KMS-11 (cell line): ENCODE measurements around the gene PPFIBP2.

Experiments
- H2AFZ ChIP-seq: fragments of 200-600 bp; sonication (generic); 2 replicates; pipeline ENCODE4 v1.6.1; 2016; ENCODE audit warnings: antibody characterized with exemption, mixed run types, low read depth
- H3K27ac ChIP-seq: fragments of 200-600 bp; sonication (generic); 2 replicates; pipeline ENCODE4 v1.6.1; 2016; ENCODE audit warnings: mild to moderate bottlenecking, mixed run types
- H3K27me3 ChIP-seq: fragments of 200-600 bp; sonication (generic); 2 replicates; pipeline ENCODE4 v1.6.1; 2017; ENCODE audit warnings: mild to moderate bottlenecking, low read depth, mixed run types, moderate library complexity; ENCODE audit not compliant: insufficient read depth
- H3K36me3 ChIP-seq: fragments of 200-600 bp; sonication (generic); 2 replicates; pipeline ENCODE4 v1.6.1; 2017; ENCODE audit warnings: mild to moderate bottlenecking, mixed run types; ENCODE audit not compliant: insufficient read depth
- H3K4me1 ChIP-seq: fragments of 200-600 bp; sonication (generic); 2 replicates; pipeline ENCODE4 v1.6.1; 2016; ENCODE audit warnings: mild to moderate bottlenecking, low read depth, mixed run types; ENCODE audit not compliant: poor library complexity, severe bottlenecking
- H3K4me2 ChIP-seq: fragments of 200-600 bp; sonication (generic); 2 replicates; pipeline ENCODE4 v1.7.0; 2016; ENCODE audit warnings: mild to moderate bottlenecking, mixed run types
- H3K4me3 ChIP-seq: fragments of 200-600 bp; sonication (generic); IDR thresholded peaks from 2 replicates; pipeline ENCODE4 v1.6.1; 2017; ENCODE audit warnings: low read depth, low read length, mixed read lengths; ENCODE audit not compliant: insufficient read depth
- H3K79me2 ChIP-seq: fragments of 200-600 bp; sonication (generic); 2 replicates; pipeline ENCODE4 v1.6.1; 2016; ENCODE audit warnings: low read depth, mixed run types; ENCODE audit not compliant: insufficient read depth
- H3K9ac ChIP-seq: fragments of 200-600 bp; sonication (generic); 2 replicates; pipeline ENCODE4 v1.6.1; 2016; ENCODE audit warnings: mild to moderate bottlenecking, mixed run types
- H4K20me1 ChIP-seq: fragments of 200-600 bp; sonication (generic); 2 replicates; pipeline ENCODE4 v1.6.1; 2016; ENCODE audit warnings: mild to moderate bottlenecking, mixed run types; ENCODE audit not compliant: insufficient read depth
- TF ChIP-seq, protein P1 (sequence below): fragments of 200-600 bp; sonication (generic); conservative IDR thresholded peaks from 2 replicates; pipeline ENCODE4 v1.6.1; 2017; ENCODE audit warnings: low read depth, mild to moderate bottlenecking, antibody characterized with exemption, low read length, moderate library complexity, mixed read lengths

PPFIBP2 gene

DNA sequence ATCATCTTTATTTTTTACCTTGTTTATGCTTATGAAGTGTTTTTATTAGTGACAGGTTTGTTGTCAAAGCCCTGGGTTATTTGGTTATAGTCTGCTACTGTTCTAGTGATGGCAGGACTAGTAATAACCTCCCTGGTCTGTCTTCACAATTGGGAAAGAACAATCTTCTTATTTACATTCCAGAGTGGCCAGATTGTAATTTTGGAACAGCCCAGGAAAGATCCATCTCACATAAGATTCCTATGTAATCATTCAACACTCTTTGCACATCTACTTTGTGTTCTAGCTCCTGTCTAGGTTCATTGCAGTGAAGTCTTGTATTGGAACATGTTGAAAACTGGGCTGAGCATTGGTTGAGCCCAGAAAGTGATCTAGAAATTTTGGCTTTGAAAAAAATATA lies 95.7 kb downstream of the PPFIBP2 start:
- TF ChIP-seq, protein P1, sequence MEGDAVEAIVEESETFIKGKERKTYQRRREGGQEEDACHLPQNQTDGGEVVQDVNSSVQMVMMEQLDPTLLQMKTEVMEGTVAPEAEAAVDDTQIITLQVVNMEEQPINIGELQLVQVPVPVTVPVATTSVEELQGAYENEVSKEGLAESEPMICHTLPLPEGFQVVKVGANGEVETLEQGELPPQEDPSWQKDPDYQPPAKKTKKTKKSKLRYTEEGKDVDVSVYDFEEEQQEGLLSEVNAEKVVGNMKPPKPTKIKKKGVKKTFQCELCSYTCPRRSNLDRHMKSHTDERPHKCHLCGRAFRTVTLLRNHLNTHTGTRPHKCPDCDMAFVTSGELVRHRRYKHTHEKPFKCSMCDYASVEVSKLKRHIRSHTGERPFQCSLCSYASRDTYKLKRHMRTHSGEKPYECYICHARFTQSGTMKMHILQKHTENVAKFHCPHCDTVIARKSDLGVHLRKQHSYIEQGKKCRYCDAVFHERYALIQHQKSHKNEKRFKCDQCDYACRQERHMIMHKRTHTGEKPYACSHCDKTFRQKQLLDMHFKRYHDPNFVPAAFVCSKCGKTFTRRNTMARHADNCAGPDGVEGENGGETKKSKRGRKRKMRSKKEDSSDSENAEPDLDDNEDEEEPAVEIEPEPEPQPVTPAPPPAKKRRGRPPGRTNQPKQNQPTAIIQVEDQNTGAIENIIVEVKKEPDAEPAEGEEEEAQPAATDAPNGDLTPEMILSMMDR: no peak

DNA sequence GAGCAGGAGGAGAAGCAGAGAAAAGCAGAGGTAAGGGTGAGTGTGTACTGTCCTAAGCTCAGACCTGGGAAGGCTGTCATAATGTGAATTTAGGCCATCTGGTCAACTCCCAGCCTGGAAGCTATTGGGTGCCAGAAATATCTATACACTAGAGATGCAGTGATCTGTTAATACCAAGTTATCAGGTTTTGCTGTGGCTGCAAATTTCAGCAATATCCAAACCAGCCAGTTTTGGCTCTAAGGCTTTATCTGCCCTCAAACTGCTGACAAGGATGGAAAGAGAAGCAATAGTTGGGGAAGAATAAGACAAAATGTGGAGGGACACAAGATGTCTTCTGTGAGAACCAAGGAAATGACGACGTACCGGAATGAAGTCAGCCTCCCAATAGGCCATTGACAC lies 96.6 kb downstream of the PPFIBP2 start:
- H4K20me1 ChIP-seq: no peaks in the 10 kb centered on the region
- H3K4me2 ChIP-seq: no peak overlapping the region
- no peaks in the 10 kb centered on the region for H3K36me3 ChIP-seq
- H3K79me2 ChIP-seq: no peaks in the 10 kb centered on the region
- no peak overlapping the region for H3K9ac ChIP-seq
- no peak overlapping the region for H2AFZ ChIP-seq
- peaks cover 48% of the 10 kb centered on the region for H3K4me1 ChIP-seq
- no peaks in the 10 kb centered on the region for H3K27me3 ChIP-seq
- TF ChIP-seq, protein P1: no peak
- no peak overlapping the region for H3K4me3 ChIP-seq
- no peak overlapping the region for H3K27ac ChIP-seq

More for the DNA sequence above, 95.7 kb downstream of the PPFIBP2 start:
- Histone ChIP-seq H3K4me3 (no peak overlapping the region), H3K79me2 (no peaks in the 10 kb centered on the region), H3K9ac (no peak overlapping the region), H2AFZ (no peak overlapping the region), H3K36me3 (no peaks in the 10 kb centered on the region), H3K4me2 (no peak overlapping the region), H4K20me1 (no peaks in the 10 kb centered on the region), H3K4me1 (peaks cover 39% of the 10 kb centered on the region), H3K27ac (no peak overlapping the region), H3K27me3 (no peaks in the 10 kb centered on the region)

- H3K4me2 ChIP-seq: peak overlapping the region; percentile 67
Observed at GRCh38 chr11:7611411-7611810, 97.6 kb downstream of the PPFIBP2 start.

DNA sequence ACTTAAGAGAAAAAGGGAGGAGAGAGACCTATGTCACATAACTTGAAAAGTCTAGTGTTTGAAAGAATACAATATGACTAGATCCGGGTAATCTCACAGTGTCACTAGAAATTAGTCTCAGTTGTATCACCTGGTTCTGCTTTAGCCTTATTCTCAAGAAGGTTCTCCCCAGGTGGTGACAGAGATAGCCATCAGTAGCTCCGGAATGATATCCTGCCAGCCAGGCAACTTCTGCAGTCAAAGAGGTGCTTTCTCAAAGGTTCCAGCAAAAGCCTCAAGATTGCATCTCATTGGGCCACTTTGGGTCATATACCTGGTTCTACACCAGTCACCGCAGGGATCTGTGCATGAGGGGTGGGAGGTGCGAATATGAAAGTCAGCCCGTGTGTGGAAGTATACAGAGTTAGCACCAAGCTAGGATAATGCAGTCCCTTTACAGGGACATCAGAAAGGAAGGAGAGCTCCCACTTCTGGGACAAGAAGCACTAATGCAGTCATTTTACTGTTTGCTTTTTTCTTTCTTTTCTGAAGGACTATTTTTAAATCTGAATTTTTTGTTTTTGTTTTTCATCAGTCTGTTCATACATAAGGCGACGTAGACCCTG lies 98.4 kb downstream of the PPFIBP2 start:
- Histone ChIP-seq H2AFZ (0 out of 2 replicates have a peak overlapping the region, but pooled peaks have one; percentile 20), H3K27me3 (no peaks in the 10 kb centered on the region), H4K20me1 (no peaks in the 10 kb centered on the region), H3K27ac (peak overlapping the region; percentile 77), H3K36me3 (no peaks in the 10 kb centered on the region), H3K4me2 (peak overlapping the region; percentile 67), H3K4me1 (peaks cover 52% of the 10 kb centered on the region), H3K9ac (peak overlapping the region; percentile 25; the same call in 1 of the 2 replicates), H3K79me2 (no peaks in the 10 kb centered on the region), H3K4me3 (no peak overlapping the region)
- TF ChIP-seq, protein P1: no peak

More at GRCh38 chr11:7611411-7611810, 97.6 kb downstream of the PPFIBP2 start:
- Histone ChIP-seq H3K27me3 (no peaks in the 10 kb centered on the region), H4K20me1 (no peaks in the 10 kb centered on the region), H3K79me2 (no peaks in the 10 kb centered on the region), H3K36me3 (no peaks in the 10 kb centered on the region), H3K9ac (no peak overlapping the region), H3K4me3 (no peak overlapping the region), H3K27ac (0 out of 2 replicates have a peak overlapping the region, but pooled peaks have one; percentile 77), H2AFZ (no peak overlapping the region), H3K4me1 (peaks cover 52% of the 10 kb centered on the region)
- TF ChIP-seq, protein P1: no peak
